HG03520 (cell line): Measurements from ENCODE around the gene BHLHA9.

Experiments
- ATAC-seq: cut with Tn5 transposase; IDR thresholded peaks from one replicate; pipeline ENCODE4 v1.9.1; 2021; ENCODE audit warnings: mild to moderate bottlenecking, moderate library complexity; ENCODE audit not compliant: unreplicated experiment

Gene BHLHA9

DNA sequence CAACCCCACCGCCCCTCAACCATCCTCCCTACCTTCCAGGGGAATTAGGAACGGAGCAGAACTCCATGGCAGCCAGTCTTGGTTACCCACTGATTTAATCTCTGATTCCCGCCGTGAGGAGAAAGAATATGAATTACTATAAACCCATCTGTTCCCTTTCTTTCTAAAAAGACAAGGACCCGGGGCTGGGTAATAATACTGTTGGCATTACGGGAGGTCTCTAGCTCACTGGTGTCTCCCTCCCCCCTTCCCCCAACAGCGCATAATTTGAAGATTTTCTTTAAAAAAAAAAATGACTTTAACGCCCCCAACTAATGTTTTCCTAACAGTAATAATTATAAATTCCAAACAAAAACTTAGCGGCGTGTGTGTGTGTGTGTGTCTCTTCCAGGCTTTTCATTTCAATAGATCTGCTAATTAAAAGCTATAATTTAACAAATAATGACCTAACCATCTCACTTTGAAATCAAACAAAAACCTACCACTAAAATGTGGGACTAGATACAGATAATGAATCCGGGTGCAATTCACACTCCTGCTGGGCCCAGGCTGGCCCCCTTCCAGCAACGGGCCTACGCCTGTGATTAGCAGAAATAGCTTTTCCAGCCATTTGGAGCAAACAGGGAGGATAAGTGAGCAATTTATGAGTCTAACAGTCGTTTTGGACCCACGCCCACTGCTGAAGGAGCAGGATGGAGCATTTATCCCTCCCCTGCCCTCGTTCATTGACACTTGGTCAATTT lies 18.2 kb upstream of the BHLHA9 start:
- ATAC-seq: no peak

DNA sequence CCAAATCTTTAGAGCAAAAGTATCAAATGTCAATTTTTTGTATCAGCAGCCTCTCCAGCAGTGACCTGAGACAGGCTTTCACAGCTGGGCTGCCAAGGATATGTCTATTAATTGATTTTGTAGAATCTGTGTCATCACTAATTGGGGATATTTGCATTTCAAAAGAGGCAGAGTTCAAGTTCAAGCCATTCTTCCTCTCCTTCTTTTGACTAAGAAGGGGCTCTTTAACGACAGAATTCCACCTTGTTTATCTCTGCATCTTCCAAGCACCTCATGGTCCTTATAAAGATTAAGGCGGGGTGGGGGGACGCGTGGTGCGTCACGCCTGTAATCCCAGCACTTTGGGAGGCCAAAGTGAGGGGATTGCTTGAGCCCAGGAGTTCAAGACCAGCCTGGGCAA lies 15.2 kb upstream of the BHLHA9 start:
- ATAC-seq: no peak

GRCh38 chr17:1256699-1257098 lies 13.5 kb upstream of the BHLHA9 start:
- ATAC-seq: no peak

DNA sequence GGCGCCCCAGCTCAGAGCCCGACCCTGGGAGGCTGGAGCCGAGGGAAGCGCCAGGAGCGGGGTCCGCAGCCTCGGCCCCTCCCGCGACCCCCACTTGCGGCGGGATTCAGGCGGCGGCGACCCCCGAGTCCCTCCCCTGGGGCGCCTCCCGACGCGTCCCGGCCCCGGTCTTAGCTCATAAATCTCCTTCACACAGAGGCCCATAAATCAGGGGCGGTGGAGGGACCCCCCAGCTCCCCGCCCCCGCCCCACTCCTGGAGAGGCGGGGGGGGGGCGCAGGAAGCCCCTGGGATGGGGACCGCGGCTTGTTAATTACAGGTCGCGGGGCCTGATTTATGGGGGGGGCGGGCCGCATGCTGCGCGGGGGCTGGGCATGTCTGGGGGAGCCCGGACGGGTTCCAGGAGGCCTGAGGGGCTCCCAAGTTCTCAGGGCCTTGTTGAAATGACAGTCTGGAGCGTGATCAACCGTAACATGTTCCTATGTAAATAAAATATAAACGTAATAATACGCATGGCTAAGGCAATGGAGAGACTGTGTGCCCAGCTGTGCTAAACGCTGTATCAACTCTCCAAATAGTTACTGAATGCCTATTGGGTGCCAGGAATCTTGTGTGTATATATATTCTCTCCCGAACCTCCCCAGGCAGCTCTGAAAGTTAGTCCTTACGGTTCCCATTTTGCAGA lies 10.0 kb upstream of the BHLHA9 start:
- no peak for ATAC-seq

GRCh38 chr17:1260770-1261161 lies 9.5 kb upstream of the BHLHA9 start:
- ATAC-seq: no peak

DNA sequence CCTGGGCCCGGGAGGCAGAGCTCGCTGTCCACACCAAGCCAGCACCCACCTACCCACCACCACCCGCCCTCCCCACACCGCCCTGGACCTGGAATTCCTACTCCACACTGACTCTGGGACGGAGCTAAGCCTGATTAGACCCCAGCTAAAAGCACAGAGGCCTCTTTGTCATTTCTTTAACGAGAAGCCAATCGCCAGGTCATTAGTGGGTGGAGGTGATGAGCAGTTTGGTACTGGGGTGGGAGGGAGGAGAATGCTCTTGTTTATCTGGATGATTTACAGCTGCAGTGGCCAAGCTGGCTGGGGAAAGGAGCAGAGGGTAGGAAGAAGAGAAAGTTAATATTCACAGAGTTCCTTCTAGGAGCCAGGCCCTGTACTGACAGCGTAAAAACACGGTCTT lies 6.0 kb upstream of the BHLHA9 start:
- ATAC-seq: no peak

- ATAC-seq: no peak
These were observed 2.7 kb upstream of the BHLHA9 start for GRCh38 chr17:1267471-1267943.

DNA sequence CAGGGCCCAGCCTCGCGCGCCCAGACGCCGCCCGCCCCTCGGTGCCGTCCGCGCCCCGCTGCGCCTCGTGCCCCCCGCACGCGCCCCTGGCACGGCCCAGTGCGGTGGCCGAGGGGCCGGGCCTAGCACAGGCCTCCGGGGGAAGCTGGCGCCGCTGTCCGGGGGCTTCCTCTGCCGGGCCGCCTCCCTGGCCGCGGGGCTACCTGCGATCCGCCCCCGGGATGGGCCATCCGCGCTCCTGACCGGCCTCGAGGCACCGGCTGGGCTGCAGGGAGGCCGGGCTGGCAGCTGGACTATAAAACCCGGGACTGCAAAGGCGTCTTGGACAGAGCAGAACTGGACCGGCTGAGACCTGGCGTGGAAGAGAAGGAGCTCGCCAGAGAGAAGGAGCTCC lies 783 bp downstream of the BHLHA9 start:
- no peak for ATAC-seq

- no peak for ATAC-seq
These were observed 1.2 kb downstream of the BHLHA9 start for GRCh38 chr17:1271441-1271840.

- no peak for ATAC-seq
These were observed 2.5 kb downstream of the BHLHA9 start for GRCh38 chr17:1272701-1273100.

DNA sequence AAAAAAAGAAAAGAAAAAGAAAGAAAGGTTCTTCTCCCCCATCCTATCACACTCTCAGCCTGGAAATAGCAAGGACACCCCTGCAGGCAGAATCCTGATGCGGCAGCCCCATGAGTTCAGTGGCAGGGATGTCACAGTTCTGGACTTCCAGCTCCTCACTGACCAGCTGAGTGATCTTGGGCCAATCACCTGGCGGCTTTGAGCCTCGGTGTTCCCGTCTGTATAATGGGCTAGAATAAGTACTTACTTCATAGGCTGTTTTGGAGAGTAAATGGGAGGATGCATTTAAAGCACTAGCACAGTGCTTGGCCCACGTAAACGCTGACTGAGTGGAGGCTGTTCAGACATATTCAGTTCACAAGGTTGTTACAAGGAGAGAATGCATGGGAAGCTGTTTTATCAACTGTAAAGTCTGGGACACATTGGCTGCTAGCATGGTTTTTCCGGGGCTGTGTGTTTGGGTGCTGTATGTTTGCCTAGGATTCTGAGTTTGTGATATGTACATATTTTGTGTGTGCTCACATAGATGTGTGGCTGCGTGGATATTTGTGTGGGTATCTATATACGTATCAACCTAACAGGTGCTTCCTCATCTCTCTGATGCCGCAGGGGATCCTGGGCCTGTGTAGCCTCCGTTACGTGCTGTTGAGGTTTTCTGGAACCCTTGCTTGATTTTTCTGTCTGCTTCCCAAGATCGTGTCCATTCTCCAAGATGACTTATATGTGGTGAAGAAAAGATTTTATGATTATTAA lies 3.4 kb downstream of the BHLHA9 start:
- ATAC-seq: no peak

DNA sequence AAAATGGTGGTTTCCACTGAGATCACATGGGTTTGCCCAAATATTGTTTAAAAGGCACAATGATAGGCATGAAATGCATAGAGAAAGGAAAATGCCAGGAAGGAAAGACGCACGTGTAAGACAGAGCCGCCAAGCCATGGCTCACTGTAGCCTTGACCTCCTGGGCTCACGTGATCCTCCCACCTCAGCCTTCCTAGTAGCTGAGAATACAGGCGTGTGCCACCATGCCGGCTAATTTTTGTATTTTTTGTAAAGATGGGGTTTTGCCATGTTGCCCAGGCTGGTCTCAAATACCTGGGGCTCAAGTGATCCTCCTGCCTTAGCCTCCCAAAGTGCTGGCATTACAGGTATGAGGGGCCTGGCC lies 4.0 kb downstream of the BHLHA9 start:
- ATAC-seq: no peak

DNA sequence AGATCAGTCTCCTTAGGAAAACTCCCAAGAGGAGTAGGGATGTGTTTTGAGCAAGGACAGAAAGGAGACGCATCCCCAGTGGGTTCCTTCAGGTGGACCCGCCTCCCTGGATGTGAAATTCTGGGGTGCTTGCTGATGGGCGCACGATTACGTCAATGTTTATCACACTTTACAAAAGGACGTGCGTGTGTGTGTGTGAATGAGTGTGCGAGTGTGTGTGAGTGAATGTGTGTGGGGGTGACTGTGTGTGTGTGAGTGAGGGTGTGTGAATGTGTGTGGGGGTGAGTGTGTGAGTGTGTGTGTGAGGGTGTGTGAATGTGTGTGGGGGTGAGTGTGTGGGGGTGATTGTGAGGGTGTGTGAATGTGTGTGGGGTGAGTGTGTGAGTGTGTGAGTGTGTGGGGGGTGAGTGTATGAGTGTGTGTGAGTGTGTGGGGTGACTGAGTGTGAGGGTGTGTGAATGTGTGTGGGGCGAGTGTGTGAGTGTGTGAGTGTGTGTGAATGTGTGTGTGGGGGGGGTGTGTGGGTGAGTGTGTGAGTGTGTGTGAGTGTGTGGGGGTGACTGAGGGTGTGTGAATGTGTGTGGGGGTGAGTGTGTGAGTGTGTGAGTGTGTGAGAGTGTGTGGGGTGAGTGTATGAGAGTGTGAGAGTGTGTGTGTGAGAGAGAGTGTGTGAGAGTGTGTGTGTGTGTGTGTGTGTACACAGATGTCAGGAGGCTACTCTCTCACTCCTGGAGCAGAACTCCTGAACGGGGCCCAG lies 5.1 kb downstream of the BHLHA9 start:
- no peak for ATAC-seq

- ATAC-seq: no peak
These were observed 5.9 kb downstream of the BHLHA9 start for GRCh38 chr17:1275962-1276736.

- no peak for ATAC-seq
These were observed 10.4 kb downstream of the BHLHA9 start for GRCh38 chr17:1280652-1281051.

- no peak for ATAC-seq
These were observed 16.3 kb downstream of the BHLHA9 start for GRCh38 chr17:1286379-1287106.

GRCh38 chr17:1289695-1290094 lies 19.5 kb downstream of the BHLHA9 start:
- no peak for ATAC-seq

- no peak for ATAC-seq
These were observed 20.4 kb downstream of the BHLHA9 start for GRCh38 chr17:1290676-1291075.

- ATAC-seq: no peak
These were observed 24.0 kb downstream of the BHLHA9 start for GRCh38 chr17:1294157-1294717.
